ENCODE results near the gene CD84.
"Not testable (repeated sequence)": the region's sequence is repeated elsewhere in the genome, so short reads cannot be mapped to it uniquely, and the experiment has no call there.

Gene CD84

DNA sequence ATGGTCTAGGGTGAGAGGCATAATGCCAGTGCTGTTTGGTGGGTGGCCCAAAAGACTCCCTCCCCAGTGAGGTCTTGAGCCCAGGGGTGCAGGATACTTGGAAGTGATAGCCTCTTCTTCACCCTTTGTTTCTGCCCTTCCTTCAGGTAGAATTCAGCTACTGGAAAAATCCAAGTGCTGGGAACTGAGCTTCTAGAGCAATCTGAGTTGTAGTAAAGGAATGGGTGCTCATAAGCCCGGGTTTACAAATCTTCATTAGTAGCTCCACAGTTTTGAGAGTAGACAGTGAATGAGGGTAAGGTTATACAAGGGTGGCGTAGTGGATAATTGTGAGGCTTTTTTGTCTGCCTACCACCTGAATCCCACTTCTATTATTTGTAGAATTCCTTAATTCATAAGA lies 29.2 kb upstream of the CD84 start:
- no peak for DNase-seq

DNA sequence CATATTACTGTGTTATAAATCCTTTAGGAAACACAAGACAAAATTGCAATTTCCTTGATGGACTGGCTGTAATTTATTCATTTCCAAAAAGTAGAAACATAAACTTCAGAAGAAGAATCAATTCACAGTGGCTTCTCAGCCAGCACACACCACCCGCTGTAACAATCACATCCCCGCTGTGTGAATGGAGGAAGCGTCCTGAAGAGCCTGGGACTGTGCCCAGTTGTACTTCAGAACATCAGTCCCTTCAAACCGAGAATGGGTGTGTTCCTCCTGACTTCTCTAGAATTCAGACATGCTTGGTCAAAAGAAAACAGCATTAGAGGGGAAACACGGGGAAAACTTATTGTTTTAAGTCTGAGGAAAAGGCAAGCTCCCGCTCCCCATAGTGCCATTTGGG lies 28.8 kb upstream of the CD84 start:
- DNase-seq, result no peak

DNA sequence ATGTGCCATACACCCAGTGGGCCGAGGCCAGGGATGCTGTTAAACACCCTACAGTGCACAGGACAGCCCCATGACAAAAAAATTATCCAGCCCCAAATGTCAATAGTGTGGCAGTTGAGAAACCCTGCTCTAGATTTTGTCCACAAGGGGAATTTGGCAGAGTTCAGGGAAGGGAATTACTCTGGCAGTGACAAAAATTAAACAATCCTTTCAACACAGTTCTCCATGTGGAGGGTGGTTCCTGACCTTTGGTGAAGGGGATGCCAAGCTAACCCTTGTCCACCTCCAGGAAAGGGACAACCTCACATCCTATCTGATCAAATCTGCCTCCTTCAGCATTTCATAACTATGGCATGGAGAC lies 28.4 kb upstream of the CD84 start:
- no peak for DNase-seq

DNA sequence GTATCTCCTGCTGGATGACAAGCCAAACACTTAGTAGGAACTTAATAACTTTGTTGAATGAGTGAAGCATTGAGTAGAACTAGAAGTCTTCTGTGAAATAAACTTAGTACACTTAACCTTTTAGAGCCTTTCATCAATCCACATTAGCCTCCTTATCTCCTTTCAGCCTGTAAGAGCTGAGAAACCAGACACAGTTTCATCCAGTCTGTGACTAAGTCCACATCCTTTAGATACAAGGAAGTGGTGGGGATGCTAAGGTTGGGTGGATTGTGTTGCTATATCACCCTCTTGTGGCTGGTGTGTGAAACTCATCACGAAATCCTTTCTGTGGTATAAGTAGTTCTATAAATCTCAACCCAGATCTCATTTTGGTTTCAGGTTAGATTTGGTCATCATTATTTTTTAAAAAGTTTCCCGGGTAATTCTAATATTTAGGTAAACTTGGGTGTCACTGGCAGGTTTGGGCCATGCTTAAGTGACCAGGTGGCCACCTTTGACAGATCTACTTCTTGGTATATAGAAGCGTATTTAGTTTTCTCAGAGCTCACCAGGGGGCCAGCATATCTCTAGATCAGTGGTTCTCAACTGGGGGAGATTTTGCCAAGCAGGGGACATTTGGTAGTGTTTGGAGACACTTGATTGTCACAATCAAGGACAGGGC lies 27.8 kb upstream of the CD84 start:
- peak; percentile 36 for DNase-seq

DNA sequence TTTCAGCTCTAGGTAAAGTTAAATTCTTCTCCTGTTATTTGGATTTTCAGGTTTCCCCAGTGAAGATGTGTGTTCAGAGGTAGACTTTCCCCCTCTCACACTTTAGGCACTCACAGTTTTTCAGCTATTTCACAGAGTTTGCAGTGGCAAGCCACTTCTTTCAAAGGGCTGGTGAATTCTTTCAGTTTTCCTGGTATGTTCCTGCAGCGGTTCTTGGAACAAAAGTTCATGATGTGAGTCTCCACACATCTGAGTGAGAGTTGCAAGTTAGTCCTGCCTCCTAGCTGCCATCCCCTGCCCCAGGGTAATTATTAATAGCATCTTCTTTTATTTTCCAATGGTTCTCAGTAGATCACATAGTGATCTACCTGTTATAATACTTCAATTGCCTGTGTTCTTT lies 27.3 kb upstream of the CD84 start:
- DNase-seq, result no peak

DNA sequence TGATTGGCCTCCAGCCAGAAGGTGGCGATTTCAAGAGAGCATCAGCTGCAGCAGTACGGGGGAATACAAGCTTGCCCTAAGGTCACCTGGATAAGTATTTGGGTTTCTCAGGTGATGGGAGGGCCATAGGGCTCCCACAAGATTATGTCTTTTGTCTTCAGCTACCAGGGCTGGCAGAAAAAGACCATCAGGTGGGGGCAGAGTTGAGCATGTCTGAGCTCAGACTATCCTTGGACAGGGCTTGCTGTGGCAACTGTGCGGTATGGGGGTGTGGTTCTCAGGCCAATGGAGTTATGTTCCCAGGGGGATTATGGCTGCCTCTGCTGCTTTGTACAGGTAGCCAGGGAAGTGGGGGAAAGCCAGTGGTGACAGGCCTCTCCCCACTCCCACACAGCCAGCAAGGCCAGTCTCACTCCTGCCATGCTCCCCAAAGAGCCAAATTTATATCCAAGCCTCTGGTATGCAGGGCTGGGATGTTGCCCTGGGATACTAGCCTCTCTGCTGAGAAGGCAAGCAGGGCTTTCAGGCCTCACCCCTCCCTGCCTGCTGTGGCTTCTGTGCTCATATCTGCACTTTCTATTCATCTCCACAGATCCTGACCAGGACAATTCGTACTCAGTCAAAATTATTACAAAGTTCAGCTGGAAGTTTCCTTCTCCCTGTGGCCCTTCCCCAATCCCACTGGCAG lies 26.6 kb upstream of the CD84 start:
- no peak for DNase-seq

DNA sequence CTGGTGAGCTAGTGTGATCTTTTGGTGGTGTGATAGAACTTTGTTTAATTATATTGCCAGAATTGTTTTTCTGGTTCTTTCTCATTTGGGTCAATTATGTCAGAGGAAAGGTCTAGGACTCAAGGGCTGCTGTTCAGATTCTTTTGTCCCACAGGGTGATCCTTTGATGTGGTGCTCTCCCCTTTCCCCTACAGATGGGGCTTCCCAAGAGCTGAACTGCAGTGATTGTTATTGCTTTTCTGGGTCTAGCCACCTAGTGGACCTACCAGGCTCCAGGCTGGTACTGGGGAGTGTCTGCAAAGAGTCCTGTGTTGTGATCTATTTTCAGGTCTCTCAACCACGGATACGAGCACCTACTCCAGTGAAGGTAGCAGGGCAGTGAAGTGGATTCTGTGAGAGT lies 25.9 kb upstream of the CD84 start:
- DNase-seq, result no peak

DNA sequence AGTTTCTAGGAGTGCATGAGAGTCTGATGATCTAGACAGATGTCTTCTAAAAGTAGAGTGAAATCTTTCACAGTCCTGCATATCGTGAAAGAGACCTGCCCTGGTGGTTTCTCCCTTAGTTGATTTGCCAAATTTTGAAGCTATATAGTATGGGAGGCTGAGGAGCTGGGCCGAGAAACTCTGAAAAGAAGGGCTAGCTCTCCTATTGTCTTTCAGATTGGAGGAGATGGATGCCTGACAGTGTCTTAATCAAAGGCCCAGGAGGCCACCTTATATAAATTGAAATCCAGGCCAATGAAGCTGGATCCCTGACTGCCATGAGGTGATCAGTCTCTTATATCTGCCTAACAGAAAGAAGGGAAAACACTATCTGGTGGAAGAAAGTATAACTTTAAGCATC lies 18.4 kb upstream of the CD84 start:
- no peak for DNase-seq

DNA sequence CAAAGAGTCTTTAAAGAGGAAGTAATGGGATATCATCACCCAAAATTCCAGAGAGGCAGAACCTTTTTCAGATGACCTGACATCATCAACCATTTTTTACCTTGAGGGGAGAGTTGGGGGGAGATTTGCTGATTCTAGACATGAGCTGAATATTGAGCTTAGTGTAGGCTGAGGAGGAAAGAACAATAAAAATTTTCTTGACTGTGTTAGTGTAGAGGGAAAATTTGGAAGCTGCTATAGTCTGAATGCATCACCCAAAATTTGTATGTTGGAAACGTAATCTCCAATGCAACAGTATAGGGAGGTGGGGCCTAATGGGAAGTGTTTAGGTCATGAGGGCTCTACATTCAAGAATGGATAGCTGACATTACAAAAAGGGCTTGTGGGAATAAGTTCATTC lies 17.8 kb upstream of the CD84 start:
- no peak for DNase-seq

DNA sequence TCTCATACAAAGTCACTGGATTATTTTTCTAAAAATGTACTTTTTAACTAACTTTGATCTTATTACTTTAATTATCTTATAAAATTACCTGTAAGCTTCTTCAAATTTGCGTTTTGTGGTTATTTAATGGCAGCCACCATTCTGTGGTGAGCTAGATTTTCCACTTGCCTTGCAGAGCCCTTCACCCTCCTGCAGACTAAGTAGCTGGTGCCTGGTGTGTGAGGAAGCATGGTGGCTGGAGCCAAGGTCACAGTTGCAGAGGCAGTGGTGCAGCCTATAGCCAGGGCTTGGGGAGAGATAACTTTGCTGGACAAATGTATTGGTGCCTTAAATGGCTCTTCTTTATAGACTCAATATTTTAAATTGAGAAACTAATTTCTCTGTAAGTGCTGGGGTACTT lies 11.2 kb upstream of the CD84 start:
- no peak for DNase-seq

DNA sequence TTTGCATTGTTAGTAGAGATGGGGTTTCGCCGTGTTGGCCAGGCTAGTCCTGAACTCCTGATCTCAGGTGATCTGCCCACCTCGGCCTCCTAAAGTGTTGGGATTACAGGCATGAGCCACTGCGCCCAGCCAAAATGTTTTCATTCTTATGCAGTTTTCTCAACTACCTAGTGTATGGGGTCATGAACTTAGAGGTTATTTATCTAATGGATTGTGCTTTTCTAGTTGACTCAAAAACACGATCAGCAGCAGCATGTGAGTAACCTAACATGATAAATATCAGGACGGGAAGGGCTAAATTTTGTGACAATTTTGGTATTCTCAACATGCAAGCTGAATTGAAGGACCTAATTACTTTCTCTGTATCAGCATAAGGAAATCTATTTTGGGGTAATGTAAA lies 9.2 kb upstream of the CD84 start:
- no peak for DNase-seq

DNA sequence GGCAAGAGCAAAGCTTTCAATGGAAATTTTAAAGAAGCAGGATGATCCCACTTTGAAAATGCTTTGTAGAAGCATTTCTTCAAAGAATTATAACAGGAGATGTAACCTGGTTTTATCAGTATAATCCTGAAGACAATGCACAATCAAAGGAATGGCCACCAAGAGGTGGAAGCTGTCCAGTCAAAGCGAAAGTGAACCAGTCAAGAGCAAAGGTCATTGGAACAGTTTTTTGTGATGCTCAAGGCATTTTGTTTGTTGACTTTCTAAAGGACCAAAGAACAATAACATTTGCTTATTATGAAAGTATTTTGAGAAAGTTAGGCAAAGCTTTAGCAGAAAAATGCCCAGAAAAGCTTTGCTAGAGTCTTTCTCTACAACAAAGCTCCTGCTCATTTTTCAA lies 5.5 kb upstream of the CD84 start:
- DNase-seq, result no peak

DNA sequence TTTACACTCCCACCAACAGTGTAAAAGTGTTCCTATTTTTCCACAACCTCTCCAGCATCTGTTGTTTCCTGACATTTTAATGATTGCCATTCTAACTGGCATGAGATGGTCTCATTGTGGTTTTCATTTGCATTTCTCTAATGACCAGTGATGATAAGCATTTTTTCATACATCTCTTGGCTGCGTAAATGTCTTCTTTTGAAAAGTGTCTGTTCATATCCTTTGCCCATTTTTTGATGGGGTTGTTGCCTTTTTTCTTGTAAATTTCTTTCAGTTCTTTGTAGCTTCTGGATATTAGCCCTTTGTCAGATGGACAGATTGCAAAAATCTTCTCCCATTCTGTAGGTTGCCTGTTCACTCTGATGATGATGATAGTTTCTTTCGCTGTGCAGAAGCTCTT lies 3.7 kb upstream of the CD84 start:
- not testable (repeated sequence) for DNase-seq

DNA sequence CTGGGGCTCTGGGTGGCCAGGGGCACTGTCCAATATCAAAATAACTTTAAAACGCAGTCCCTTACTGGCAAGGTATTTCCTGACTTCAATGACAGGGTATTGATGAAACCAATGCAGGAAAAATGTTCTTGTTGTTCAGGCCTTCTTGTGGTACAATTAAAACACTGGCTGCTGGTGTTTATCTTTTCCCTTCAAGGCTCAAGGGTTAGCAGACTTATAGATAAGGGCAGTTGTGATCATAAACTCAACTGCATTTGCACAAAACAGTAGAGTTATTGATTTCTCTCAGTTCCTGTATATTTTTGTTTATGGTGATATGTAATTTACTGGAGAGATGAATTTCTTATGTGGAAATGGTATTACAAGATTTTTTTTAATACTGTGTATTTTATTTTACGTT lies 2.7 kb upstream of the CD84 start:
- DNase-seq, result no peak

DNA sequence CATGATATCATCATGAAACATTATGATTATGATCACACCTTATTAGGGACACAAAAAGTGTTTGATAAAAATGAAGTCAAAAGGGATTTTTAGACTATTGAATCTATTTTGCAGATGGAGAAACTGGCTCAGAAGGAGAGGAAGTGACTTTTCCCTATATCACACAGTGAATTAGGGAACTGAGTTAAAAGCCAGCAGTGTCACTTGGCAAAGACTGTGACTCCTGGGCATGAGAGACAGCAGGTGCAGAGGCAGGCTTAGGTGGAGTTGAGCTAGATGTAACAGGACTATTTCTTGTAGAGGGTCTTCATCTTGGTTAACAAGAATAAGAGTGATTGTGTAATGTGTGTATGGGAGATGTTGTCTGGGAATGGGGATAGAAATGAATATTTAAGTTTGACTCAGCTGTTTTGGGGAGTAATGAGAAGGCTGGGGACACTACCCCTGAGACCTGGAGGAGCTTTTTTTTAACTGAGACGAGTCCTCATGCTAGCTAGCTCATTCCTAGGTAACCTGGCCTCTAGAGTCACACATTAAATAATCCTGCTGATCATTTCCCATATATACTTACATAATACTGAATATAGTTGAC lies 1.0 kb upstream of the CD84 start:
- no peak for DNase-seq

DNA sequence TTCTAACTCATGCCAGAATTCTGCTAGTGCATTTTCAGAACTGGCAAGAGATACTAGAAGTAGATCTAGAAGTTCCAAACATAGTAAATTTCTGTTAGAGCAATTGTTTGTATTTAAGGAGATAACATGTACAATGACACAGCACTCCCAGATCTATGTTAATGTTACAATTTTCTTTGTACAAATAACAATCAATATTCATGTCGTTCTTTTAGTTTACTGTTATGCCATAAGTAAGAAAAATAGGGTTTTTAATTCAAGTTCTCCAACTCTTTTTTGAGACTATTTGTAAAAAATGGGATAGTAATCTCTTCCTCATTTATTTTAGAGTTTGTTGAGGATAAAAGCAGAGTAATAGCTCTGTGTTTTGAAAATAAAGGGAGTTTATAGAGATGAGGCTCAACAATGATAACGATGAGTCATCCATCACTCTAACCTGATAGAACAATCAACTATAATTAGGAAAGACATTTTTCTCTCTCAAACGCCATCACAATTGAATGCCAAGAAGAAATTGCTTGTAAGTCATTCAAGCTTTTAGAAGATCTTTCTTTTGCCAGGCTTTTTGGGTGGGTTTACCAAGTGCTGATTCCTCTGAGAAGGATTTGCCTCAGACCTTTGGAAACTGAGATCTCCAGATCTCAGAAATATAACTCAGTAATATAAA lies 638 bp downstream of the CD84 start:
- DNase-seq, result no peak

DNA sequence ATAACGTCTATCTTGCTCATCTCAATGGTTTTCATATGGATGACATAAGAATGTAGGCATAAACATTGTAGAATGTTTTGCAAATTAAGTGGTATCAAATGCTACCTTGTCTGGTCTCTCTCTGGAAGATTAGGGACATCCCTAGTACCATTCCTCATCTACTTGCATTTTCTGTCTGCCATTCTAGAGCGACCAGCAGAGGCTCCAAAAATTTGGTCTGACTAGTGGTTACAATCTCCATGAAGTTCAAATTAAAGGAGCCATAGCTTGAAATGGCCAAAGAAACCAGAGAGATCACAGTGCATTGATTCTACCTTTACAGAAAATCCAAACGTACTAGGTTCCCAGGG lies 1.1 kb downstream of the CD84 start:
- no peak for DNase-seq

DNA sequence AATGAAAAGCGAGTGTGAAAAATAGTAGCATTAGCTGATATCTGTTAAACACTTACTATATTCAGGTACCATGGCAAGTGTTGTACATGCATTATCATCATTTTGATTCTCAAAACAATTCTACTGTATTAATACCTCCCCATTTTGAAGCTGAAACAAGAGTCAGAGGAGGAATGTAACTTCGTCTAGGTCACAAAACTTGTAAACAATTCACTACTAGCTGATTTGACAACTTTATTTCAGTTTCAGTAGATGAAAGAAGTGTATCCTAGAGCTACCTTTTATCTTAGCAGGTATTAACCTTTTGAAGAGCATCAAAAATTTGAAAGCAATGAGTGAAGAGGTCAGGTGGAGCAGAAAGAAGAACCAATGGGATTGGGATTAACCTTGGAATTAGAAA lies 1.6 kb downstream of the CD84 start:
- DNase-seq, result no peak

DNA sequence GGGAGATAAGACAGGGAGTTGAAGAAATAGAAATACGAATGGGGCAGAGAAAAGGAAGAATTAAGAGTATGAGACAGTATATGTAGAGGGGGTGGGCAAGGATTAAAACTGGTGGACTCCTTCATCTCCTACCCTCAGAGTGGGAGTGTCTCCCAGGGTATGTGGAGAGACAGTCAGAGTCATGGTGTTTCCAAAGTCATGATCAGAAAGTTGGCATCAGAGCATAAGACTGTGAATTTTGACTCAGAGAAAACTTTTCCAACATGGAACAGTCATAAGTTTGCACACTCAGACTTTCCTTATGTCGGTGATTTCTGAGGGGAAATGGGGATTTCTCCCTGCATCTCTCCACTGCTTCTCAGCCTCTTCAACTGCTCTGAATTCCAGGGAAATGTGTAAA lies 2.4 kb downstream of the CD84 start:
- no peak for DNase-seq

DNA sequence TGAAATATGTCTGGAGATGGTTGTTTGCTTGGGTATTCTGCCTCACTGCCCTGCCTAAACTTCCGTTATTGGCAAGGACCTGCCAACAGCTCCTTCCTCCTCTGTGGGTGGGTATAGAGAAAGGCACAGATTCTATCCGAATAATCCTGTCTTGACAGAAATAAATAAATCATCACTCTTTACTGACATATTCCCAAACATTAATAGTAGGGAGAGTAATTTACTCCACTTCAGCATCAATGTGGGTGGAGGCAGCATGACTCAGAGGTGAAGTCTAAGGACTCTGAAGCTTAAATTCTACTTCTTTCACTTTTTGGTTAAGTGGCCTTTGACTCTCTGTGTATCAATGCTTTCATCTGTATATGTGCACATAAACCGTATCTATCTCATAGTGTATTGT lies 2.9 kb downstream of the CD84 start:
- peak; percentile 26 for DNase-seq

DNA sequence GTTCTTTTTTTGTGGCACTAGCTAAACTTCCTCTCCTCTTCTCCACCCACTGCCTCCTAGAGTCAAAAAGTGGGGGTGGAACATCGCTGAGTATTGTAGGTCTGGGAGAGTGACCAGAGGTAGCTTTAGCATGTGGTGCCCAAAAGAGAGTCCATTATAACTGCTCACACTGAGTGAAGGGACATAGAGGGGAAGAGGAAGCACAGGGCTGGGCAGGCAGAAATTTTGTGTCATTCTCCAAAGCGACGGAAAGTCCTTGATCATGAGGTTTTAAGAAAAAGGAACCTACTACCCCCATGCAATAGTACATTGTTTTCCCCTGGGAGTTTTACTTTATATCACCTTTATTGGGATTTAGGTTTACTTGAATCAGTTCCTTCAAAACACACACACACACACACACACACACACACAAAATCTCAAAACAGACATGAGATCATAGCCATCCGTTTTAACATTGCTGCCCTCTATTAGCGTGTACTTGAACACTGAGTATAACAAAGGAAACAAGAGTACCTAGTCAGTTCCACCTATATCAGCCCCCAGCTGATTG lies 4.1 kb downstream of the CD84 start:
- DNase-seq, result no peak

DNA sequence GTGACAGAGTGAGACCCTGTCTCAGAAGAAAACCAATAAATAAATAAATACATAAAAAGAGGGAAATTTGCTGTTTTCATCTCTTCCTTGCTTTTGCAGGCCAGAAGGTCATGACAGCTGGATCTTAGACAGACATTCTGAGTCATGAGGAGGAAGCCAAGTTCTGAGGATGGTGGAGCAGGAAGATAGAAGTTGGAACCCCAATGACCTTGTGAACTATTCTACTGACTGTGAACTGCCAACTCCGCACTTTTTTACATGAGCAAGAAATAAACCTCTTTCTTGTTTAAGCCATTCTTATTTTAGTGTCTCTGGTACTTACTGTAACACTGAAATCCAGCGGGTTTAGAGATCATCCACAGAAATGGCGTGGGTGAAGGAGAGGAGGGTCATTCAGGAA lies 8.5 kb downstream of the CD84 start:
- DNase-seq, result no peak

DNA sequence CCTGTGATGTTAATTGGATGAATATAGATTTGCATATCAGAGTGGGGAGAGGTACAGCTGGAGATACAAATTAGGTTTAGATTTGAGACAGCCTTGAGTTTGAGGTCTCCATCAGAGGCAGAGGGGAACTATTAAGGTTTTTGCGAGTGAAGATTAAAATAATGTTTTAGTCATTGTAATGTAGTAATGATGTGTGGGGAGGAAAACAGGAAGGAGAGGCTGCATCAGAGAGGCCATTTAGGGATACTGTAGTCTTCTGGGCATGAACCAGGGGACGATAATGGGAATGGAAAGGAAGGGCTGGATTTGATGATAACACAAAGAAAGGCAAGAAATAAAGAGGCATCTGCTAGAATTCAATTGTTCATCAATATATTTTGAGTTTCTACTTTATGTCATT lies 9.5 kb downstream of the CD84 start:
- no peak for DNase-seq
